Kidney epithelial cell (primary cell): ENCODE data around the gene MARS1. TPM values are rescaled to one million over a fixed set of nuclear protein-coding genes. Genes with fewer than 3 reads are reported as not detected.

Experiments used
- DNase-seq: peaks from one replicate; pipeline ENCODE4 v3.0.0-alpha.2; 2010; ENCODE audit warnings: low read depth
- H3K27me3 ChIP-seq: 2 replicates; pipeline ENCODE4 v1.6.0; 2011; ENCODE audit warnings: low read length; ENCODE audit not compliant: control insufficient read depth, insufficient read depth
- H3K36me3 ChIP-seq: 2 replicates; pipeline ENCODE4 v1.5.1; 2011; ENCODE audit warnings: low read length; ENCODE audit not compliant: control insufficient read depth, insufficient read depth
- H3K4me3 ChIP-seq: 2 replicates; pipeline ENCODE4 v1.5.1; 2011; ENCODE audit warnings: low read depth, mild to moderate bottlenecking, control low read depth, low read length
- total RNA-seq: library from RNA; depleted of rRNA; stranded (reverse); fragments of >200 nt; gene quantifications from 2 replicates; pipeline ENCODE4 v1.2.3, GENCODE V29; 2015
- TF ChIP-seq, protein P1 (sequence below): IDR thresholded peaks from 2 replicates; pipeline ENCODE4 v1.5.1; 2011; ENCODE audit warnings: mild to moderate bottlenecking, moderate library complexity, low read length, control low read depth, inconsistent platforms; ENCODE audit not compliant: insufficient read depth, poor library complexity, severe bottlenecking

Gene MARS1
- total RNA-seq, 1 donor from 2014 or later = 268 TPM

DNA sequence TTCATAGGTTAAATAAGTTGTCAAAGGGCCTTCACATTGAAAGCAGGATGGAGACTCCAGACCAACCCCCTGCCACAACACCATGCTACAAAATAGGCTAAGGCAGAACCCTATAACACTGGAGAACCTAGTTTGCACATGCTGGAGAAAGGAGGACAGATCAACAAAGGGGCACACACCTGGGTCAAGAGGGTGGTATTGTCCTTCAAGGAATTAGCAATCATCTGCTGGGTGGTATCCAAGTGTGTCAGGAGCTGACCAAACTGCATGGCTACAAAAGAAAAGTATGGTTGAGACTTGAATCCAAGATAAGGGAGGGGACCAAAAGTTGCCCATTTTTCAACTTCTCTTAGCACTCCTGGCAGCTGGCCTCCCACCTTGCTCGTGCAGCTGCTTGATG lies 44.0 kb downstream of the MARS1 start:
- no peaks in the 10 kb centered on the region for H3K27me3 ChIP-seq
- H3K4me3 ChIP-seq = no peak overlapping the region
- H3K36me3 ChIP-seq = peaks cover 4% of the 10 kb centered on the region
- TF ChIP-seq, protein P1, sequence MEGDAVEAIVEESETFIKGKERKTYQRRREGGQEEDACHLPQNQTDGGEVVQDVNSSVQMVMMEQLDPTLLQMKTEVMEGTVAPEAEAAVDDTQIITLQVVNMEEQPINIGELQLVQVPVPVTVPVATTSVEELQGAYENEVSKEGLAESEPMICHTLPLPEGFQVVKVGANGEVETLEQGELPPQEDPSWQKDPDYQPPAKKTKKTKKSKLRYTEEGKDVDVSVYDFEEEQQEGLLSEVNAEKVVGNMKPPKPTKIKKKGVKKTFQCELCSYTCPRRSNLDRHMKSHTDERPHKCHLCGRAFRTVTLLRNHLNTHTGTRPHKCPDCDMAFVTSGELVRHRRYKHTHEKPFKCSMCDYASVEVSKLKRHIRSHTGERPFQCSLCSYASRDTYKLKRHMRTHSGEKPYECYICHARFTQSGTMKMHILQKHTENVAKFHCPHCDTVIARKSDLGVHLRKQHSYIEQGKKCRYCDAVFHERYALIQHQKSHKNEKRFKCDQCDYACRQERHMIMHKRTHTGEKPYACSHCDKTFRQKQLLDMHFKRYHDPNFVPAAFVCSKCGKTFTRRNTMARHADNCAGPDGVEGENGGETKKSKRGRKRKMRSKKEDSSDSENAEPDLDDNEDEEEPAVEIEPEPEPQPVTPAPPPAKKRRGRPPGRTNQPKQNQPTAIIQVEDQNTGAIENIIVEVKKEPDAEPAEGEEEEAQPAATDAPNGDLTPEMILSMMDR = no peak
- no peak for DNase-seq

- Histone ChIP-seq H3K4me3 (no peak overlapping the region), H3K27me3 (no peaks in the 10 kb centered on the region), H3K36me3 (peaks cover 4% of the 10 kb centered on the region)
- TF ChIP-seq, protein P1 = no peak
- DNase-seq = no peak
Observed at GRCh38 chr12:57533108-57533507, 45.2 kb downstream of the MARS1 start.

- TF ChIP-seq, protein P1 = no peak
- no peak overlapping the region for H3K4me3 ChIP-seq
- no peak for DNase-seq
- H3K36me3 ChIP-seq = peaks cover 2% of the 10 kb centered on the region
- H3K27me3 ChIP-seq = no peaks in the 10 kb centered on the region
Observed at GRCh38 chr12:57534250-57534649, 46.4 kb downstream of the MARS1 start.

- DNase-seq = no peak
- TF ChIP-seq, protein P1 = no peak
- Histone ChIP-seq H3K27me3 (no peaks in the 10 kb centered on the region), H3K36me3 (peaks cover 2% of the 10 kb centered on the region), H3K4me3 (no peak overlapping the region)
Observed at GRCh38 chr12:57534991-57535543, 47.2 kb downstream of the MARS1 start.

GRCh38 chr12:57535764-57536596 lies 48.1 kb downstream of the MARS1 start:
- Histone ChIP-seq H3K4me3 (no peak overlapping the region), H3K36me3 (peaks cover 1% of the 10 kb centered on the region), H3K27me3 (no peaks in the 10 kb centered on the region)
- TF ChIP-seq, protein P1 = no peak
- no peak for DNase-seq

- peaks cover 1% of the 10 kb centered on the region for H3K36me3 ChIP-seq
- H3K4me3 ChIP-seq = no peak overlapping the region
- DNase-seq = no peak
- TF ChIP-seq, protein P1 = no peak
- no peaks in the 10 kb centered on the region for H3K27me3 ChIP-seq
Observed at GRCh38 chr12:57536597-57536942, 48.7 kb downstream of the MARS1 start.
